Suprapubic skin (tissue), 4 donors: Measurements from ENCODE around the gene PABPN1L. TPM values are rescaled to one million over a fixed set of nuclear protein-coding genes. Genes with fewer than 3 reads are reported as not detected.

Experiments used
- DNase-seq, 2 donors: peaks; one replicate each; pipeline ENCODE4 v3.0.0-alpha.2; 2019; ENCODE audit warnings: low spot score in 2 of 2
- H3K27ac ChIP-seq: fragments of 200-600 bp; sonication (generic); one replicate; pipeline ENCODE4 v1.5.1; 2019
- H3K27me3 ChIP-seq: fragments of 200-600 bp; sonication (generic); one replicate; pipeline ENCODE4 v1.5.1; 2019
- H3K36me3 ChIP-seq: fragments of 200-600 bp; sonication (generic); one replicate; pipeline ENCODE4 v1.5.1; 2019
- H3K4me1 ChIP-seq: fragments of 200-600 bp; sonication (generic); one replicate; pipeline ENCODE4 v1.5.1; 2019
- H3K4me3 ChIP-seq: fragments of 200-600 bp; sonication (generic); one replicate; pipeline ENCODE4 v1.5.1; 2019; ENCODE audit warnings: mild to moderate bottlenecking
- H3K9me3 ChIP-seq: fragments of 200-600 bp; sonication (generic); one replicate; pipeline ENCODE4 v1.5.1; 2019
- EP300 ChIP-seq: sonication (generic); formaldehyde crosslinking; IDR thresholded peaks from one replicate; pipeline ENCODE4 v1.6.1; 2017; ENCODE audit warnings: antibody characterized with exemption
- POLR2A ChIP-seq, 2 donors: fragments of 450-650 bp; IDR thresholded peaks; one replicate each; pipeline ENCODE4 v1.6.1; 2017; ENCODE audit warnings: antibody characterized with exemption in 2 of 2, mild to moderate bottlenecking in 2 of 2, moderate library complexity in 2 of 2
- POLR2AphosphoS5 ChIP-seq, 3 donors: sonication (generic); formaldehyde crosslinking; IDR thresholded peaks; one replicate each; pipeline ENCODE4 v1.6.1; 2017; ENCODE audit warnings: antibody characterized with exemption in 3 of 3
- WGBS: methylation state at CpG from one replicate; pipeline ENCODE4 v1.1.5; 2018; 5-methylcytosine and 5-hydroxymethylcytosine counted together
- total RNA-seq, 4 donors: library from RNA; depleted of rRNA; stranded (reverse); fragments of >200 nt; gene quantifications; one replicate each; pipeline ENCODE4 v1.1.0, GENCODE V29; 2016
- TF ChIP-seq, protein P1 (sequence below), 2 donors: fragments of 200-600 bp in 1 of 2; fragments of 450-650 bp in 1 of 2; sonication (generic) in 1 of 2; IDR thresholded peaks; one replicate each; pipeline ENCODE4 v1.5.1; 2016 to 2019; ENCODE audit warnings: antibody characterized with exemption in 2 of 2, mild to moderate bottlenecking in 1 of 2, moderate library complexity in 1 of 2

PABPN1L gene
- total RNA-seq, 4 donors from 2014 or later, result not detected

DNA sequence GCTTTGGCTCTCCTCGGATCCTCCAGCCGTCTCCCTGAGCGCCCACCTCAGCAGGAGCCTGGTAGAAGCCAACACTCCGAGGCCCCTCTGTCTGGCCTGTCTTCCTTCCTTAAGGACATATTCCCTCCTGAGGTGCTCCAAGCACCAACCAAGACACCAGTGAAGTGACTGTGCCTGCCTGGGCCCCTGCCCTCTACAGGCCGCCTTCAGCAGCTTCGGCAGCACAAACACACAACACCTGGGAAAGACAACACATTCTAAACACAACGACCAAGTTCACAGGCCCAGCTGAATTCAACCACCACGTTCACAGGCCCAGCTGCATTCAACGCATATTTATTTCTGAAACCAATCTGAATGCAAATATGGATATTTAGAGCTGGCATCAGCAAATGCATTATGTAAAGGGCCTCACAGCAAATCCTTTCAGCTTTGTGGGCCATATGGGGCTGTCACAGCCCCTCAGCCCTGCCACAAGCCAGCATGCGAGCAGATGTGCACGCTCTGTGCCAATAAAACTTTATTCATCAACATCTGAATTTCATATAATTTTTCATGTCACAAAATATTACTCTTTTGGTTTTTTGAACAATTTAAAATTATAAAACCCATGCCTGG is 21.9 kb downstream of the PABPN1L start:
- no peak for DNase-seq
- TF ChIP-seq, protein P1, sequence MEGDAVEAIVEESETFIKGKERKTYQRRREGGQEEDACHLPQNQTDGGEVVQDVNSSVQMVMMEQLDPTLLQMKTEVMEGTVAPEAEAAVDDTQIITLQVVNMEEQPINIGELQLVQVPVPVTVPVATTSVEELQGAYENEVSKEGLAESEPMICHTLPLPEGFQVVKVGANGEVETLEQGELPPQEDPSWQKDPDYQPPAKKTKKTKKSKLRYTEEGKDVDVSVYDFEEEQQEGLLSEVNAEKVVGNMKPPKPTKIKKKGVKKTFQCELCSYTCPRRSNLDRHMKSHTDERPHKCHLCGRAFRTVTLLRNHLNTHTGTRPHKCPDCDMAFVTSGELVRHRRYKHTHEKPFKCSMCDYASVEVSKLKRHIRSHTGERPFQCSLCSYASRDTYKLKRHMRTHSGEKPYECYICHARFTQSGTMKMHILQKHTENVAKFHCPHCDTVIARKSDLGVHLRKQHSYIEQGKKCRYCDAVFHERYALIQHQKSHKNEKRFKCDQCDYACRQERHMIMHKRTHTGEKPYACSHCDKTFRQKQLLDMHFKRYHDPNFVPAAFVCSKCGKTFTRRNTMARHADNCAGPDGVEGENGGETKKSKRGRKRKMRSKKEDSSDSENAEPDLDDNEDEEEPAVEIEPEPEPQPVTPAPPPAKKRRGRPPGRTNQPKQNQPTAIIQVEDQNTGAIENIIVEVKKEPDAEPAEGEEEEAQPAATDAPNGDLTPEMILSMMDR (IDR thresholded peaks at IDR 0.05), result no peak
- TF ChIP-seq POLR2AphosphoS5 (IDR thresholded peaks at IDR 0.05), result no peak
- no peak for TF ChIP-seq EP300
- no peak for TF ChIP-seq POLR2A (IDR thresholded peaks at IDR 0.05)
- Histone ChIP-seq H3K4me1 (no peaks in the 10 kb centered on the region), H3K4me3 (no peak overlapping the region), H3K36me3 (peaks cover 47% of the 10 kb centered on the region), H3K9me3 (no peaks in the 10 kb centered on the region), H3K27me3 (no peaks in the 10 kb centered on the region), H3K27ac (no peak overlapping the region)
- 71% methylated on average over 10 of the region's 11 CpGs for WGBS

DNA sequence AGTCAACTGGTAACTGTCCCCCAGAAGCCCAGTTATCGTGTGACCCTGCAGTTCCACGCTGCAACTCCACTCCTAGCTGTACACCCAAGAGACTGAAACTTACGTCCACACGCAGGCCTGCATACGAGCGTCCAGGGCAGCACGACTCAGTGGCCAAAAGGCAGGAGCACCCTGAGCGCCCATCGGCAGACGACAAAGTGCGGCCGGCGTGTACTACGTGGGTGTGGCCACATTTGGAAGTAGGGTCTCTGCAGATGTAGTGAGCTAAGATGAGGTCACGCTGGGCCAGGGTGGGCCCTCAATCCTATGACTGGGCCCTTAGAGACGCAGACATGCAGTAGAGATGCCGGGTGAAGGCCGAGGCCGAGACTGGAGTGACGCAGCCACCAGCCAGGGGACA is 23.2 kb downstream of the PABPN1L start:
- 97% methylated on average over 20 of the region's 20 CpGs for WGBS
- no peak for DNase-seq
- TF ChIP-seq, protein P1 (IDR thresholded peaks at IDR 0.05), result no peak
- TF ChIP-seq EP300 (no peak), POLR2A (IDR thresholded peaks at IDR 0.05) (no peak), POLR2AphosphoS5 (IDR thresholded peaks at IDR 0.05) (no peak)
- Histone ChIP-seq H3K4me1 (no peaks in the 10 kb centered on the region), H3K27me3 (no peaks in the 10 kb centered on the region), H3K9me3 (no peaks in the 10 kb centered on the region), H3K36me3 (peaks cover 54% of the 10 kb centered on the region), H3K27ac (no peak overlapping the region), H3K4me3 (no peak overlapping the region)

DNA sequence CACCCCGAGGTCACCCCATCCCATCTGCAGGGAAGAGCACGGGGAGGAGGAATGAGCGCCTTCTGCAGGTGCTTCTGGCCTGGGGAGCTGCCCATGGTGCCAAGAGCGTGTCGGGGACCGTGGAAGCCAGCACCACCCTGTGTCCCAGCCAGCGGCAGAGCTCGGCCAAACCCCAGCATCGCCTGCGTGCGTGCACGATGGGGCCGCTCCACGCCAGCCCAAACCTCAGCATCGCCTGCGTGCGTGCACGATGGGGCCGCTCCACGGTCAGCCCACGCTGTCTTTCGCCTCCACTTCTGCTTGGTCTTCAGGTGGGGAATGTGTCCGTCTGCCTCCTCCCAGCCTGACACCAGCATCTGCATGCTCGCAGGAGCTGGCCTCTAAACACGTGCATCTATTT is 23.7 kb downstream of the PABPN1L start:
- no peaks in the 10 kb centered on the region for H3K9me3 ChIP-seq
- H3K36me3 ChIP-seq, result peaks cover 57% of the 10 kb centered on the region
- WGBS, result 97% methylated on average over 10 of the region's 25 CpGs
- H3K27me3 ChIP-seq, result no peaks in the 10 kb centered on the region
- H3K4me3 ChIP-seq, result no peak overlapping the region
- no peak for TF ChIP-seq POLR2A (IDR thresholded peaks at IDR 0.05)
- TF ChIP-seq, protein P1 (IDR thresholded peaks at IDR 0.05), result no peak
- no peak for TF ChIP-seq EP300
- no peak for TF ChIP-seq POLR2AphosphoS5 (IDR thresholded peaks at IDR 0.05)
- no peaks in the 10 kb centered on the region for H3K4me1 ChIP-seq
- DNase-seq, result no peak
- no peak overlapping the region for H3K27ac ChIP-seq

DNA sequence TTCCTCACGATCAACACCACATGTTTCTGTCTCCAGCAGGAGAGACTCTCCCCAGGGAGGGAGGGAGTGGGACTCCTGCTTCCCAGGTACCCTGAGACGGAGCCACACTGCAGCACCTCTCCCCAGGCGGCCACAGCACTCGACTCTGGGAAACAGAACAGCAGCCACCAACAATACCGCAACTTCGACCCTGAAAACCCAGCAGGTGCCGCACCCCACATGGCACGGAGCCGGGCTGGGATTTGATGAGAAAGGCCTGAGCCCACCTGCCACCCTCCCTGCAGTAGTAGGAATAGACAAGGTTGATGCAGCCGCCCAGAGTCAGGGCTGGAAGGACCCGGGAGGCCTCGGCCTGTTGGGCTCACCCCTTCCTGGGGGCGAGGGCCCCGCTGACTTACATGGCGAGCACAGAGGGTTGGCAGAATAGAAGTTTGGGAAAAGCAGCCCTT is 24.1 kb downstream of the PABPN1L start:
- Histone ChIP-seq H3K27me3 (no peaks in the 10 kb centered on the region), H3K36me3 (peaks cover 56% of the 10 kb centered on the region), H3K4me3 (no peak overlapping the region), H3K27ac (no peak overlapping the region), H3K9me3 (no peaks in the 10 kb centered on the region), H3K4me1 (no peaks in the 10 kb centered on the region)
- TF ChIP-seq, protein P1 (IDR thresholded peaks at IDR 0.05), result no peak
- TF ChIP-seq POLR2AphosphoS5 (IDR thresholded peaks at IDR 0.05) (no peak), EP300 (no peak), POLR2A (IDR thresholded peaks at IDR 0.05) (no peak)
- no peak for DNase-seq
- 93% methylated on average over 11 of the region's 15 CpGs for WGBS

DNA sequence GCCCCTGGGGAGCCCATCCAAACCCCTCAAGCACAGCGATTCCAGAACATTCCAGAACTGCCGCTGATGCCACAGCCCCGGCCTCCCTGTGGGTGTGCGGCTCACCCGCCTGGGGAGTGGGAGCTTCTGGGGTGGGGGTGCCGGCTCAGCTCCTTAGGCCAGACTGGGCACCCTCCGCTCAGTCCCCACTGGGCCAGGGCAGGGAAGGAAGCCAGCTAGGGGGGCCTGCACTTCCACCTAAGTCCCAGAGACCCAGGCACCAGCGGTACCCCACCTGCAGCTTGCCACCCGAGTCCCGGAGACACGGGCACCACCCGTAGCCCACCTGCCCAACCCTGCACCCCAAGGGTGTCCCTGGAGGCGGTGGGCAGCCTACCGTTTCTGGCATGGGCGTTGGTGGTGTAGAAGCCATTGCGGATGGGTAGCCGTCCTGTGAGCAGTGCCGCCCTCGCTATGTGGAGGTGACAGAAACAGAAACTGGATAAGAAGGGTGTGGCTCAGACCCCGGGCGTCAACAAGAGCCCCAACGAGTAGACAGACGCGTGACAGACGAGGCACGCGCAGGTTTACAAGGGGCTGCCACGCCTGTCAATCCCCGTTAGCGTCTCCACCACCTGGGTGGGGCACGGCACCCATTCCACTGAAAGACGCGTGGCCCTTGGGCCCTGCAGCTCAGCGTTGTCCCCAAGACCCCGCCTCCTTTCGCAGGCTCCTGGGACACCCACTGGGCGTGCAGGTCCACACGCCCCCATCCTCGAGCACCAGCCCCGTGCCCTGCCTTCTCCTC is 24.7 kb downstream of the PABPN1L start:
- no peaks in the 10 kb centered on the region for H3K4me1 ChIP-seq
- H3K27me3 ChIP-seq, result no peaks in the 10 kb centered on the region
- TF ChIP-seq POLR2A (IDR thresholded peaks at IDR 0.05) (no peak), POLR2AphosphoS5 (IDR thresholded peaks at IDR 0.05) (no peak), EP300 (no peak)
- TF ChIP-seq, protein P1 (IDR thresholded peaks at IDR 0.05), result no peak
- H3K27ac ChIP-seq, result no peak overlapping the region
- DNase-seq, result no peak
- WGBS, result 92% methylated on average over 28 of the region's 40 CpGs
- H3K4me3 ChIP-seq, result no peak overlapping the region
- peaks cover 56% of the 10 kb centered on the region for H3K36me3 ChIP-seq
- H3K9me3 ChIP-seq, result no peaks in the 10 kb centered on the region
